Activated naive CD4-positive, alpha-beta T cell treated with anti-CD3 and anti-CD28 coated beads, Interleukin-2, amount 10 ng/mL, durations not matched to agents 7 days and 5 days (primary cell): ENCODE measurements around the gene STX19.
"Not testable (repeated sequence)": the region's sequence is repeated elsewhere in the genome, so short reads cannot be mapped to it uniquely, and the experiment has no call there.

Experiments used
- CTCF ChIA-PET: fragments of 350-600 bp; sonication (Branson Sonifier 250); formaldehyde crosslinking; loops from one replicate; lab custom pipeline; 2021; ENCODE audit warnings: antibody characterized with exemption; lab: Charles Lee
- DNase-seq: peaks from one replicate; pipeline ENCODE4 v3.0.0-alpha.2; 2020
- H3K27ac Mint-ChIP-seq: one replicate; pipeline ENCODE4 v1.8.0; 2021; ENCODE audit warnings: mild to moderate bottlenecking, moderate library complexity, mixed read lengths
- H3K27me3 Mint-ChIP-seq: one replicate; pipeline ENCODE4 v1.8.0; 2021; ENCODE audit warnings: mild to moderate bottlenecking, mixed read lengths
- H3K36me3 Mint-ChIP-seq: one replicate; pipeline ENCODE4 v1.8.0; 2021; ENCODE audit warnings: mixed read lengths
- H3K4me1 Mint-ChIP-seq: one replicate; pipeline ENCODE4 v1.8.0; 2021; ENCODE audit warnings: mixed read lengths
- H3K4me3 Mint-ChIP-seq: one replicate; pipeline ENCODE4 v1.8.0; 2021; ENCODE audit warnings: mild to moderate bottlenecking, moderate library complexity, mixed read lengths
- H3K9me3 Mint-ChIP-seq: one replicate; pipeline ENCODE4 v1.8.0; 2021; ENCODE audit warnings: mixed read lengths

Gene STX19

DNA sequence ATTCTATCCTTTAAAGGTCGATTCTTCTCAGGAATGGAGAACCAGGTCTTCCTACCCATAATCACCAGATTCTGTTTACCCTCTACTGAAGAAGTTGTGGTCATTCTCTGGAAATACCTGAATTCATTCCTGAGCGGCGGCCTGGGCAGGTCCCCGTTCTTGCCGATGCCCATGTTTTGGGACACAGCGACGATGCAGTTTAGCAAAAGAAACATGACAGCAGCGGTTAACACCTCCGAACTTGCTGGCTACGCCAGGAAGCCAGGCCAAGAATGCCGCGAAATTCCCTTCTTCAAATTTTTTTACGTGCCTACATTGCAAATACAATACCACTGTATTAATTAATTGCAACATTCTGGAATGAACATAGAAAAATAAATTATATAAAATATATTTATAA, 32.9 kb upstream of the STX19 start:
- DNase-seq: no peak
- no peak overlapping the region for H3K4me3 Mint-ChIP-seq
- CTCF ChIA-PET: no interaction called here
- peaks cover under 1% of the 10 kb centered on the region for H3K9me3 Mint-ChIP-seq
- peaks cover 38% of the 10 kb centered on the region for H3K4me1 Mint-ChIP-seq
- no peaks in the 10 kb centered on the region for H3K27me3 Mint-ChIP-seq
- H3K36me3 Mint-ChIP-seq: peaks cover 44% of the 10 kb centered on the region
- H3K27ac Mint-ChIP-seq: no peak overlapping the region

DNA sequence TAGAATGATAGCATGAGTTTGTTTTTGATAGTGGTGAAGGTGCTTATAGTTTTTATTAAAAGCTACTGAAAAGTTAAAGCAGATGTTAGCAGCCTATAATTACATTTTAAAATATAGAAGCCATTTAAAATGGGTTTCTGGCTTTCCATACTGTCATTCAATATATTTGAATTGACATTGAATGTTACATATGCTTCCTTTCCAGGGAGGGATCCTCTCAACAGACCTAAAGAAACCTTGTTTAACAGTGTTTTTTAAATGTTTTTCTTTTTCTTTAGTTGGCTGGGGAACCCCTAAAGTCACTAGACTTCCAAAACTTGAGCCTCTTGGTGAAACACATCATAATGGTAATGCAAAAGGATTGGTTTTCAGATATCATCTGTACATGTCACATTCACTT, 22.1 kb upstream of the STX19 start:
- Mint-ChIP-seq H3K36me3 (peaks cover under 1% of the 10 kb centered on the region), H3K4me3 (no peak overlapping the region), H3K9me3 (no peaks in the 10 kb centered on the region), H3K27ac (no peak overlapping the region), H3K27me3 (no peaks in the 10 kb centered on the region), H3K4me1 (no peaks in the 10 kb centered on the region)
- no peak for DNase-seq
- CTCF ChIA-PET: interaction anchor here (1.7 kb wide), 1 partner anchor 13 kb away, joined by 4 read pairs; no protein-coding TSS in a partner anchor

DNA sequence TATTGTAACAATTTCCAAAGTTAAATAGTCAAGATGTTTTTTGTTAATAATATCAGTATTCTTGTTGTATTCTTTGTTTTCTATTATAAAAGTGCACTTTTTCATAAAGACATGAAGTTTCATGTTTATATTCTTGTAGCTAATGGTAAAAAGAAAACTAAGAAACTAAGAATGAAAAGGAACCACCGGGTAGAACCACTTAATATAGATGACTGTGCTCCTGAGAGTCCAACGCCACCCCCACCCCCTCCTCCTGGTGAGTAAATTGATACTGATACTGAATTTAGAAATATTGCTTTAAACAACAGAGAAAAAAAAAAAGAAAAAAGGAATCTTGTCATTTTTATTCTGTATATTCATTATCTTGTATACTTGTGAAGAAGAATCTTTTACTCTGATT, 20.9 kb upstream of the STX19 start:
- H3K36me3 Mint-ChIP-seq: peaks cover 7% of the 10 kb centered on the region
- CTCF ChIA-PET: no interaction called here
- H3K27ac Mint-ChIP-seq: no peak overlapping the region
- H3K9me3 Mint-ChIP-seq: no peaks in the 10 kb centered on the region
- no peaks in the 10 kb centered on the region for H3K27me3 Mint-ChIP-seq
- H3K4me3 Mint-ChIP-seq: no peak overlapping the region
- H3K4me1 Mint-ChIP-seq: no peaks in the 10 kb centered on the region
- DNase-seq: no peak

DNA sequence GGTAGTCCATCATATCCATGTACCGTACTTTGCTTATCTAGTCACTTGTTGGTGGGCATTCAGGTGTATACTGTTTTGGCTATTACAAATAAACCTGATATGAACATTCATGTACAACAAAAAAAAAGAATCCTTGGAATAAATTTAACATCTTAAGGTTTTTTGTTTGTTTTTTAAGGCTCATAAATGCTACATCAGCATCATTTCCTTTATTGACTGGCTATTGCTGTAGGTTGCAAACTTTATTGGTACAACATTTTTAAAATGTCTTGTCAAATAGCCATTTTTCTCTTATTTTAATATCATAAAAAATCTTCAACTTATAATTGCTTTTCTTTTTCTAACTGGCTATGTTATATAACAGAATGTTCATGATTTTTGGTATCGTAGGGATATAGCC, 18.1 kb upstream of the STX19 start:
- no peak for DNase-seq
- Mint-ChIP-seq H3K4me3 (no peak overlapping the region), H3K36me3 (peaks cover 15% of the 10 kb centered on the region), H3K27me3 (no peaks in the 10 kb centered on the region), H3K27ac (no peak overlapping the region), H3K4me1 (no peaks in the 10 kb centered on the region), H3K9me3 (peaks cover 5% of the 10 kb centered on the region)
- CTCF ChIA-PET: no interaction called here

DNA sequence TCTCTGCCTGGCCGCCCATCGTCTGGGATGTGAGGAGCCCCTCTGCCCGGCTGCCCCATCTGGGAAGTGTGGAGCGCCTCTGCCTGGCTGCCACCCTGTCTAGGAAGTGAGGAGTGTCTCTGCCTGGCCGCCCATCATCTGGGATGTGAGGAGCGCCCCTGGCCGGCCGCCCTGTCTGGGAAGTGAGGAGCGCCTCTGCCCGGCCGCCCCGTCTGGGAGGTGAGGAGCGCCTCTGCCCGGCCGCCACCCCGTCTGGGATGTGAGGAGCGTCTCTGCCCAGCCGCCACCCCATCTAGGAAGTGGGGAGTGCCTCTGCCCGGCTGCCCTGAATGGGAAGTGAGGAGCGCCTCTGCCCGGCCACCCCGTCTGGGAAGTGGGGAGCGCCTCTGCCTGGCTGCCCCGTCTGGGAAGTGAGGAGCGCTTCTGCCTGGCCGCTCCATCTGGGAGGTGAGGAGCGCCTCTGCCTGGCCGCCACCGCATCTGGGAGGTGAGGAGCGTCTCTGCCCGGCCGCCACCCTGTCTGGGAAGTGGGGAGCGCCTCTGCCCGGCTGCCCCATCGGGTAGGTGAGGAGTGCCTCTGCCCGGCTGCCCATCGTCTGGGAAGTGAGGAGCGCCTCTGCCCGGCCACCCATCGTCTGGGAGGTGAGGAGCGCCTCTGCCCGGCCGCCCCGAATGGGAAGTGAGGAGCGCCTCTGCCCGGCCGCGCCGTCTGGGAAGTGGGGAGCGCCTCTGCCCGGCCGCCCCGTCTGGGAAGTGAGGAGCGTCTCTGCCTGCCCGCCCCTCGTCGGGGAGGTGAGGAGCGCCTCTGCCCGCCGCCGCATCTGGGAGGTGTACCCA, 15.9 kb upstream of the STX19 start:
- DNase-seq, H3K4me3 Mint-ChIP-seq, H3K4me1 Mint-ChIP-seq, CTCF ChIA-PET, H3K27me3 Mint-ChIP-seq, H3K27ac Mint-ChIP-seq, H3K9me3 Mint-ChIP-seq: not testable (repeated sequence)
- peaks cover 15% of the 10 kb centered on the region for H3K36me3 Mint-ChIP-seq

DNA sequence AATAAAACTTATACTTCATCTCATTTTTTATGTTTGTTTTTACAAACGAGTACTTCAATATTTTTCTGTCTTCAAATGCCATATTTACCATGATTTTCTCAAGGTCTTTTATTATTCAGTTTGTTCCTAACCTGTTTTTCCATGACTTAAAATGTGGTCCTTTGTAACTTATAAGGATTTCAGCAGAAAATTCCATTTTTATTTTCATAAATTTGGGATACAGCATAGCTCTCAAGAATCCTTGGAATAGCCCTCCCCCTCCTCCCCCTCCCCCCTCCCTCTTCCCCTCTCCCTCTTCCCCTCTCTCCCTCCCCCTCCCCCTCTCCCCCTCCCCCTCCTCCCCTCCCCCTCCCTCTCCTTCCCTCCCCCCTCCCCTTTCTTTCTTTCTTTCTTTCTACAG, 14.9 kb upstream of the STX19 start:
- no peak for DNase-seq
- H3K27ac Mint-ChIP-seq: no peak overlapping the region
- peaks cover 5% of the 10 kb centered on the region for H3K9me3 Mint-ChIP-seq
- no peak overlapping the region for H3K4me3 Mint-ChIP-seq
- no peaks in the 10 kb centered on the region for H3K27me3 Mint-ChIP-seq
- CTCF ChIA-PET: no interaction called here
- peaks cover 15% of the 10 kb centered on the region for H3K36me3 Mint-ChIP-seq
- no peaks in the 10 kb centered on the region for H3K4me1 Mint-ChIP-seq

DNA sequence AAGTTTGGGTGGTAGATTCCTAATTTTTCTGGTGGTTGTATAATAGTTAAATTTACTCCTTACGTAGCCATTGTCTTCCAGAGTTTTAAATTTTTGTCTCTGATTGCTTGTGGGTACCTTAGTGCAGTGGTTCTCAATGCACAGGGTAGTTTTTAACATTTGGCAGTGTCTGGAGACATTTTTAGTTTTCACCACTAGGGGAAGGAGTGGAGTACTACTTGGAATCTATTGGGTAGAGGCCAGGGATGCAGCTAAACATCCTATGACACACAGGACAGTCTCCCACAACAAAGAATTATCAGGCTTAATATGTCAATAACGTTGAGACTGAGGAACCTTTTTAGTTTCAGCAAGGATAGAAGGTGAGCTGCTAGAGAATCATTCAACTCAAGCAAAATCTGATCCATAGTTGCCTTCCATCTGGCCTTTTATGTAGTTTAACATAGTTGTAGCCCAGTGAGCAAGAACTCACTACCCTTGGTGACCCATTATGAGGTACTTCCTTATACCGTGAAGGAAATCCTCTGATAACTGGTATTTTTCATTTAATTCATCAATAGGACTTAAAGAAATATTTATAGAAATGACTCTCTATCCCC, 8.6 kb upstream of the STX19 start:
- H3K36me3 Mint-ChIP-seq: no peaks in the 10 kb centered on the region
- no peak for DNase-seq
- H3K4me3 Mint-ChIP-seq: no peak overlapping the region
- no peak overlapping the region for H3K27ac Mint-ChIP-seq
- H3K9me3 Mint-ChIP-seq: no peaks in the 10 kb centered on the region
- H3K4me1 Mint-ChIP-seq: no peaks in the 10 kb centered on the region
- CTCF ChIA-PET: interaction anchor here (0.7 to 2.1 kb wide), 5 partner anchors 9 to 22 kb away, joined by 3 to 8 read pairs (median 4); partner anchors contain the start of gene STX19
- H3K27me3 Mint-ChIP-seq: no peaks in the 10 kb centered on the region

DNA sequence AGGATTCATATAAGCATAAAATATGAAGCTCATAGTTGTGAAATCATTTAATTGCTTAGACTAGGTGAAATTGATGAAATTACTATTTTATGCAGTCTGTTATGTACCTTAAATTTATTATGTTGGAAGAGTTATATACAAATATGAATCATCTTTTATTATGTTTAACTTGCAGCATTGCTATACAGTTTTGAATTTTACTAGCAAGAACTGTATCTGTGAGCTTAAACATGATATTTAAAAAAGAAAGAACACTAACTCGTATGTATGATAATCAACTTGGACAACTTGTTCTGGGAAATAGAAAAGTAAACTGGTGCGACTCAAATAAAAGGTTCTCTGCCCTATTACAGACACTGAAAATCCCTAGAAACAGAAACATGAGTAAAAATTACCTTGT, 1.8 kb downstream of the STX19 start:
- no peak overlapping the region for H3K27ac Mint-ChIP-seq
- DNase-seq: no peak
- CTCF ChIA-PET: interaction anchor here (0.6 kb wide), 1 partner anchor 805 kb away, joined by 5 read pairs; no protein-coding TSS in a partner anchor
- no peaks in the 10 kb centered on the region for H3K4me1 Mint-ChIP-seq
- peaks cover 1% of the 10 kb centered on the region for H3K36me3 Mint-ChIP-seq
- H3K4me3 Mint-ChIP-seq: no peak overlapping the region
- H3K9me3 Mint-ChIP-seq: no peaks in the 10 kb centered on the region
- H3K27me3 Mint-ChIP-seq: no peaks in the 10 kb centered on the region

DNA sequence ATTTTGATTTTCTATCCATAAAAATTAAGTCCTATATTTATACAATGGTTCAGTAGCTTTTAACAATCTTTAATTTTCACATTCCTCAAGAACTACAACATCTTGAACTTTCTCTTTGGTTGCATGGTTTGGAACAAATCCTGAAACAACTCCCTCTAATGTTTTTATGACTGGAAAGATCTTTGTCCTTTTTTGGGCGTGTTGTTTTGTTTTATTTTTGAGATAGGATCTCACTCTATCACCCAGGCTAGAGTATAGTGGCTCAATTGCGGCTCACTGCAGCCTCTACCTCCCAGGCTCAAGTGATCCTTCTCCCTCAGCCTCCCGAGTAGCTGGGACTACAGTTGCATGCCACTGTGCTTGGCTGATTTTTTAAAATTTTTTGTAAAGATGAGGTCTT, 4.0 kb downstream of the STX19 start:
- H3K4me3 Mint-ChIP-seq: no peak overlapping the region
- no peaks in the 10 kb centered on the region for H3K4me1 Mint-ChIP-seq
- no peaks in the 10 kb centered on the region for H3K36me3 Mint-ChIP-seq
- no peaks in the 10 kb centered on the region for H3K27me3 Mint-ChIP-seq
- H3K27ac Mint-ChIP-seq: no peak overlapping the region
- CTCF ChIA-PET: interaction anchor here (1.0 to 1.2 kb wide), 2 partner anchors 13 to 45 kb away, joined by 3 to 4 read pairs; no protein-coding TSS in a partner anchor
- no peak for DNase-seq
- H3K9me3 Mint-ChIP-seq: no peaks in the 10 kb centered on the region

DNA sequence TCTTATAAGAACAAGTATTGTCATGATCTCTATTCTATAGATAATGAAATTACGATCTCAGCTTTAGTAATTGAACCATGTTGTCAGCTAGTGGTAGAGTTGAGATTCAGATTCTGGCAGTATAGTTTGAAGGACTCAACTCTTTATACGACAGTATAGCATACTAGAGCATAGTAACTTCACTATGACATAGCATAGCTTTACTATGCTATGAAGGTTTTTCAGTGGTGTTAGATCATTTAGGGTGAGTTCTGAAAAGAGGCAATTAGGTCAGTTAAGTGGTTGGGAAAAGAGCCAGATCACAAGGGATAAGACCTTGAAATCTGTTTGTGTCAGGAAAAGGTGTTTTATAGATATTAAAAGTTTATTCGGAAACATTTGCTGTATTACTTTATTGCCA, 8.1 kb downstream of the STX19 start:
- Mint-ChIP-seq H3K27ac (no peak overlapping the region), H3K9me3 (no peaks in the 10 kb centered on the region)

DNA sequence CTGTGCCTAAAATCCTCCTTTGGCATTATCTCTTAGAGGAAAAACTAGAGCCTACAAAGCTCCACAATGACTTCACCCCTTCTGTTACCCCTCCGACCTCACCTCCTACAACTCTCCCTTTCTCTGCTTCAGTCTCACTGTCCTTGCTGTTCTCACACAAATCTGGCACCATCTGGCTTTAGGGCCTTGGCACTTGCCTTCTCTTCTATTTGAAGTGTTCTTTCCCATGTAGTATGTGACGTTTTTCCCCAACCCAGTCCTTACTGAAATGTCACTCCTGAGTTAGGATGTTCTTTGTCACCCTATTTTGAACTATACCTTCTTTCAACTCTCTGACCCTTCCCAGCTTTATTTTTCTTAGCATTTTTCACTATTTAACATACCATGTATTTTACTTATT, 8.7 kb downstream of the STX19 start:
- Mint-ChIP-seq H3K36me3 (no peaks in the 10 kb centered on the region), H3K27ac (no peak overlapping the region), H3K9me3 (no peaks in the 10 kb centered on the region), H3K4me1 (peaks cover 6% of the 10 kb centered on the region), H3K27me3 (no peaks in the 10 kb centered on the region), H3K4me3 (no peak overlapping the region)
- CTCF ChIA-PET: interaction anchor here (1.7 to 2.7 kb wide), 2 partner anchors 12 to 17 kb away, joined by 6 to 8 read pairs; no protein-coding TSS in a partner anchor
- no peak for DNase-seq

More for the DNA sequence above, 8.1 kb downstream of the STX19 start:
- Mint-ChIP-seq H3K4me1 (no peaks in the 10 kb centered on the region), H3K36me3 (no peaks in the 10 kb centered on the region), H3K27me3 (no peaks in the 10 kb centered on the region), H3K4me3 (no peak overlapping the region)
- no peak for DNase-seq
- CTCF ChIA-PET: interaction anchor here (1.7 to 2.7 kb wide), 2 partner anchors 13 to 17 kb away, joined by 6 to 8 read pairs; no protein-coding TSS in a partner anchor

DNA sequence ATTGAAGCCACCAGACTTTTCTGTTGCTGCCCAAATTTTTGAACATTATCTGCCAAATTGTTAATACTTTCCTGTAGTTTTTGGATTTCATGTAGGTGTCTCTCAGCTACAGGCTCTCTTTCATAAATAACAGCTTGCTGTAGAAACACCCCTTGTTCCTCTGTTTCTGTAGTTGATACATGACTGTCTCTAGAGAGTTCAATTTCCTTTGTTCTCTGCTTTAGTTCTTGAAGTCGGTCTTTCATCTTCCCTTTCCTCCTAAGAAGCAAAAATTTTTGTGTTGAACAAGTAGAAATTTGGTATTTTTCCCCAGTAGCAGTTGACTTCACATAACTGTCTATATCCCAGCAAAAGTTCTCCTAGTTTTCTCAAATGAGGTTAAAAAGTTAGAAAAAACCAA, 13.4 kb downstream of the STX19 start:
- Mint-ChIP-seq H3K4me3 (no peak overlapping the region), H3K36me3 (no peaks in the 10 kb centered on the region), H3K4me1 (peaks cover 30% of the 10 kb centered on the region), H3K9me3 (no peaks in the 10 kb centered on the region), H3K27me3 (no peaks in the 10 kb centered on the region), H3K27ac (peak overlapping the region; percentile 3)
- DNase-seq: no peak
- CTCF ChIA-PET: interaction anchor here (1.4 to 1.9 kb wide), 3 partner anchors 11 to 51 kb away, joined by 3 to 9 read pairs (median 7); no protein-coding TSS in a partner anchor

DNA sequence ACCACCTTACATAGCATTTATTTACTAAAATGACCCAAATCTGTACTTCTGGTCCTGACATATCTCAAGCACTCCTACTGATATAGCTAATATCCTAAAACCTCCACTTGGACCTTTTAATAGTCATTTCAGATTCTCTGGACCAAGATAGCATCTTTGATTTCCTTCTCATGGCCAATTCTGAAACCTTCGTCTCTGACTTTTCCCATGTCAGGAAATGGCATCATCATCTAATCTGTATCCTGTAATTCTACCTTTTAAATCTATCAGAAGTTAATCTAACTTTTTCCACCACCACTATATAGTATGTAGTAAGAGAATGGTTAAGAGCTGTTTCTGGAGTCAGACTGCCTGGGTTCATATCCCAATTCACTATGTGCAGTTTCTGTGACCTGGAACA, 16.2 kb downstream of the STX19 start:
- DNase-seq: no peak
- Mint-ChIP-seq H3K27ac (no peak overlapping the region), H3K27me3 (no peaks in the 10 kb centered on the region), H3K4me3 (no peak overlapping the region), H3K36me3 (no peaks in the 10 kb centered on the region), H3K4me1 (peaks cover 30% of the 10 kb centered on the region), H3K9me3 (no peaks in the 10 kb centered on the region)
- CTCF ChIA-PET: interaction anchor here (1.5 kb wide), 1 partner anchor 57 kb away, joined by 3 read pairs; no protein-coding TSS in a partner anchor

DNA sequence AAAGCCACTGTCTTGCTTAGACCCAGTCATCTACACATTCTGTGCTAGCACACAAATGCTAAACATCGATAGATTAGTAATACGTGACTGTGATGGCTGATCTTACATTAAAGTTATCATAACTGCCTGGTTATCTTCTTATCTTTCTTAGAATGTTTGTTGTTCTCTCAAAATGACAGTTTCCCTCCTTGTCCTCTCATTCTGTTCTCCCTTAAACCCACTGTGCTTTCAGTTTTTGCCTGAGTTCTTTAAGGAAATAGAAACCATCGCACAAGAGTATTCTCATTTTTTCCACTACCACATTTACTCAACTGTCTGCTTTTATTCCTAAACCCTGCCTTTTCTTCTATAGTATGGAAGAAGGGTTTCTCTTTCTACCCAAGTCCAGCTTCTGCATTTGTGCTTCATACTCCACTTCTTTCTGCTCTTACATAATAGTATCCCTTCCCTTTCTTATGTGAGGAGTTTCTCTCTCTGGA, 17.1 kb downstream of the STX19 start:
- peak overlapping the region; percentile 10 for H3K4me3 Mint-ChIP-seq
- H3K27ac Mint-ChIP-seq: peak overlapping the region; percentile 15
- peaks cover 30% of the 10 kb centered on the region for H3K4me1 Mint-ChIP-seq
- H3K36me3 Mint-ChIP-seq: no peaks in the 10 kb centered on the region
- H3K9me3 Mint-ChIP-seq: no peaks in the 10 kb centered on the region
- no peaks in the 10 kb centered on the region for H3K27me3 Mint-ChIP-seq
- CTCF ChIA-PET: interaction anchor here (1.5 kb wide), 1 partner anchor 58 kb away, joined by 3 read pairs; no protein-coding TSS in a partner anchor
- no peak for DNase-seq
